Endothelial cell of umbilical vein (primary cell): ENCODE measurements around the gene REPS2.

Experiments
- EZH2 ChIP-seq: IDR thresholded peaks from 2 replicates; pipeline ENCODE4 v1.6.1; 2012; ENCODE audit warnings: borderline replicate concordance, low read depth, mild to moderate bottlenecking, moderate library complexity, low read length, inconsistent platforms; ENCODE audit not compliant: severe bottlenecking
- GATA2 ChIP-seq: IDR thresholded peaks from 2 replicates; pipeline ENCODE4 v1.7.0; 2011; ENCODE audit warnings: low read depth, mild to moderate bottlenecking, moderate library complexity, mixed read lengths, low read length; ENCODE audit not compliant: insufficient read length, insufficient read depth
- JUN ChIP-seq: IDR thresholded peaks from 2 replicates; pipeline ENCODE4 v1.6.1; 2011; ENCODE audit warnings: borderline replicate concordance, low read depth; ENCODE audit not compliant: insufficient read length, insufficient read depth
- POLR2A ChIP-seq: IDR thresholded peaks from 2 replicates; pipeline ENCODE4 v1.6.1; 2012; ENCODE audit warnings: low read depth, mild to moderate bottlenecking, control low read depth, low read length
- POLR2AphosphoS5 ChIP-seq: IDR thresholded peaks from 2 replicates; pipeline ENCODE4 v1.6.1; 2012; ENCODE audit warnings: low read depth, mild to moderate bottlenecking, control low read depth, low read length, moderate library complexity; ENCODE audit not compliant: insufficient read depth
- TF ChIP-seq, protein P1 (sequence below), 2 donors: IDR thresholded peaks; 1 replicate in 1 of 2; 2 replicates in 1 of 2; pipeline ENCODE4 v1.5.1; 2011; ENCODE audit warnings: low read length in 2 of 2, mild to moderate bottlenecking in 2 of 2, moderate library complexity in 2 of 2, control low read depth in 1 of 2, inconsistent platforms in 1 of 2, low read depth in 1 of 2; ENCODE audit not compliant: insufficient read depth in 1 of 2; ENCODE audit errors: extremely low read depth in 1 of 2

DNA sequence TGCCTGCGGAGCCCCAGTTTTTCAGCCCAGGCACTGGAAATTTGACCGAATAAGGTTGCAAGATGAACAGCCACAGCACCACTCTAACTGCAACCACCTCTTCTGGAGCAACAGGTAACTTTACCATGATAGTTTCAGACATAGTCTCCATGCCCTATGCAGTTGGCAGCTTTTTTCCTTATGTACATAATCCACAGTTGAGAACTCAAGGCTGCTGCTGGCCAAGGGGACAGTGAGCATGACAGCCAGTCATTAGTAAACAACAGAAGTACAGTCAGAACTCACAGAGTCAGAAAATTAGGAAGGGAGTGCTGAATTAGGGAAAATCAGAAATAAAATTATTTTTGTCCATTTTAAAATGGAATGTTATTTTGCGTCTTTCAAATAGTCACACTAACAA lies 235.9 kb downstream of the REPS2 start:
- TF ChIP-seq, protein P1, sequence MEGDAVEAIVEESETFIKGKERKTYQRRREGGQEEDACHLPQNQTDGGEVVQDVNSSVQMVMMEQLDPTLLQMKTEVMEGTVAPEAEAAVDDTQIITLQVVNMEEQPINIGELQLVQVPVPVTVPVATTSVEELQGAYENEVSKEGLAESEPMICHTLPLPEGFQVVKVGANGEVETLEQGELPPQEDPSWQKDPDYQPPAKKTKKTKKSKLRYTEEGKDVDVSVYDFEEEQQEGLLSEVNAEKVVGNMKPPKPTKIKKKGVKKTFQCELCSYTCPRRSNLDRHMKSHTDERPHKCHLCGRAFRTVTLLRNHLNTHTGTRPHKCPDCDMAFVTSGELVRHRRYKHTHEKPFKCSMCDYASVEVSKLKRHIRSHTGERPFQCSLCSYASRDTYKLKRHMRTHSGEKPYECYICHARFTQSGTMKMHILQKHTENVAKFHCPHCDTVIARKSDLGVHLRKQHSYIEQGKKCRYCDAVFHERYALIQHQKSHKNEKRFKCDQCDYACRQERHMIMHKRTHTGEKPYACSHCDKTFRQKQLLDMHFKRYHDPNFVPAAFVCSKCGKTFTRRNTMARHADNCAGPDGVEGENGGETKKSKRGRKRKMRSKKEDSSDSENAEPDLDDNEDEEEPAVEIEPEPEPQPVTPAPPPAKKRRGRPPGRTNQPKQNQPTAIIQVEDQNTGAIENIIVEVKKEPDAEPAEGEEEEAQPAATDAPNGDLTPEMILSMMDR (IDR thresholded peaks at IDR 0.05; ENCODE audit: extremely low read depth in 1 of 2, insufficient read depth in 1 of 2, low read depth in 1 of 2, low read length in 2 of 2), result no peak
- TF ChIP-seq EZH2 (no peak), JUN (no peak), POLR2A (no peak), POLR2AphosphoS5 (no peak), GATA2 (no peak)
